HG03159 (cell line): ENCODE measurements around the gene TDRD1.

ENCODE experiments used
- ATAC-seq: cut with Tn5 transposase; IDR thresholded peaks from one replicate; pipeline ENCODE4 v1.9.1; 2021; ENCODE audit warnings: mild to moderate bottlenecking, moderate library complexity; ENCODE audit not compliant: unreplicated experiment

TDRD1 gene

DNA sequence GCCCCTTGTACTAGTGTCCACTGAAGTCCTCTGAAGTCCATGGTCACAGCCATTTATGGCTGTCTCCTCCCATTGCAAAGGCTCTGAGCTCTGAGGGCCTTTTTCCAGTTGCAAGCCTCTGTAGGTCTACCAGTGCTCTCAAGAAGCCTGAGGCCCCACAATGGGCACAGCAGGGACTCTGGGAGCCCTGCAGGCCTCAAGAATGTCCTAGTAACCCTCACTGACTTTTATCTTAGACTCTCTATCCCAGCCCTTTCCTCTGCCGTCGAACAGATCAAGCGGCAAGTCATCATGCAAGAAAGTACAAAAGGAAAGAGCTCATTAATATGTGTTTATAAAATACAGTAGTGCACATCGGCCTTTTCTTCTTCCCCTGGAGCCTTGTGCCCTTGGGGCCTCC, 83.3 kb downstream of the TDRD1 start:
- ATAC-seq: no peak

DNA sequence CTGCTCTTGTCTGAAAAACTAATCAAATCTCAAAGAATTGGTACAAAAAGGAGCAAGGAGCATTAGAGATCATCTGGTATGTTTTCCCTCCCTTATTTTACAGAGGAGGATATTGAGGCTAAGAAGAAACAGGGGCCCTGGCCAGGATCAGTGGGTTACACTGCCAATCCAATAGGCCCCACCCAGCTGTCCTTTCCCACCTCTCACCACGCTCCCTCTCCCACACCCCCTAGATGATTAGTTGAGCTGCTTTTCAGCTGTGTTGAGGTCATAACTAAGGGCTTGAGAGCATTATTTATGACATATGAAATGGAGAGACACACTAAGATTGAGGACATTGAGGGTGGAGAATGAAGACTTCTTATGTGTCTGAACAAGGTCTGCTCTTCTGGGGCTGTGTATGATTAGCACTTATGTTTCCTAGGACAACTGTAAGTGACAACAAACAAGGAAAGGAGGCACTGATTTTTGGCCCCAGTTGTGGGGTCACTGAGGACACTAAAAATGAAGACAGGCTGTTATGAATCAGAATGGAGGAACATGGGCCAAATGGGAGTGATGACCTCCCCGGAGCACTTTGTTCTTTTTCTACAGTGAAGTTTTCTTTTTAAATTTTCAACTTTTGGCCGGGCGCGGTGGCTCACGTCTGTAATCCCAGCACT, 86.4 kb downstream of the TDRD1 start:
- no peak for ATAC-seq

DNA sequence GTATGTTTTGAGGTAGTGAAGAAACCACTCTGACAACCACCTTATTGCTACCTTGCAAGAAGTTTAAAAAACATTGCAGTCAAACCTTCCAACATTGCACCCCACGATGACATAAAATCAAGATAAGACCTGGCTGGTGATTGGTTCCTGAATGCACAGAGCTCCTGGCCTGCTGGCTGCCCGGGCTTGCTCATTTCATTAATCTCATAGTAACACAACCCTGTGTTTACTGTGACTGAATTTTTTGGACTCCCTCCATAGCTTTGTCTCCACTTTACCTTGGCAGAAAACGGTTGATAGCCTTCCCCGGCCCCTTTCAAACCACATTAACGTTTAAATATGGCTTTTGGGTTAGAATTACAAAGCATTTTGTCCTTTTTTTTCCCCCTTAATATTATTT, 87.4 kb downstream of the TDRD1 start:
- ATAC-seq: no peak

- ATAC-seq: no peak
These were observed 92.1 kb downstream of the TDRD1 start for GRCh38 chr10:114271075-114271778.

GRCh38 chr10:114271779-114272167, 92.6 kb downstream of the TDRD1 start:
- no peak for ATAC-seq

DNA sequence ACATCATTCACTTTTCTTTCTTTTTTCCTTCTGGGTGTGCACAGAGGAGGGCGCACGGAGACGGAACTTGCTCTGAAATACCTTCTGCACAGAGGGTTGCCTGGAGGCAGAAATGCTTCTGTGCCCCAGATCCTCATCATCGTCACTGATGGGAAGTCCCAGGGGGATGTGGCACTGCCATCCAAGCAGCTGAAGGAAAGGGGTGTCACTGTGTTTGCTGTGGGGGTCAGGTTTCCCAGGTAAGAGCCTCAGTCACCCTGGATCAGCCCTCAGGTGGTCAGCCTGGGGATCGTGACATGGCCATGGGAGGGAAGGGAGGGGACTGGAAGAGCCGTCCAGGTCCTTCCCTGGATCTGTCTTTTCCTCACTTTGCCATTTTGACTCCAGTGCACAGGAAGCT, 93.5 kb downstream of the TDRD1 start:
- ATAC-seq: no peak

GRCh38 chr10:114273910-114274309, 94.8 kb downstream of the TDRD1 start:
- ATAC-seq: no peak

DNA sequence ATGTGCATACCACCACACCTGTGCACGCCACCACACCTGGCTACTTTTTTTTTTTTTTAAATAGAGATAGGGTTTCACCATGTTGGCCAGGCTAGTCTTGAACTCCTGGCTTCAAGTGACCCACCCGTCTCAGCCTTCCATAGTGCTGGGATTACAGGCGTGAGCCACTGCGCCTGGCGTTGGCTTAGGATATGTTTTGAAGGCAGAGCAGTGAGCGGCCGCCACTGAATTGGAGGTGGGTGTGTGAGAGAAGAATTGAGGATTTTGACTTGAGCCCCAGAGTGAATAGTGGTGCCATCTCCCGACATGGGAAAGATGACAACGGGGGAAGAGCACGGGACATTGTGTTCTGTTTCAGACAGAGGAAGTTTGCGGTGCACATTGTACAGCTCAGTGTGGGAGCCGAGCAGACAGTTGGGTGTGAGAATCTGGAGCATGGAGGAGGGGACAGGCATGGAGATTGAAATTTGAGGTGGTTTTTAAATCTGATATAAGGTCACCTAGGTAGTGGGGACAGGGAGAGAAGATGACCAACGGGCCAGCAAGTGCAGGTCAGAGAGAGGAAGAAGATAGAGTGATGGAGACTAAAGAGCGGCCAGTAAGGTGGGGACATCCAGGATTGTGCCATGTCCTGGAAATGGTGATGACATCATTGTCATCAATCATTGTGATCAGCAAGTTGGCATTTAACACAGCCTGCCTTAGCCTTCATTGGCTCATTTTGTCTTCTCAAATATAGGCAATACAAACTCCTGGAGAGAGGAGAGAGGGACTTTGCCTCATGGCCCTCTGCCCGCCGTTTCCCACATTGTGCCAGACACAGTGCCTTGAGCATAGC, 95.7 kb downstream of the TDRD1 start:
- ATAC-seq: no peak

DNA sequence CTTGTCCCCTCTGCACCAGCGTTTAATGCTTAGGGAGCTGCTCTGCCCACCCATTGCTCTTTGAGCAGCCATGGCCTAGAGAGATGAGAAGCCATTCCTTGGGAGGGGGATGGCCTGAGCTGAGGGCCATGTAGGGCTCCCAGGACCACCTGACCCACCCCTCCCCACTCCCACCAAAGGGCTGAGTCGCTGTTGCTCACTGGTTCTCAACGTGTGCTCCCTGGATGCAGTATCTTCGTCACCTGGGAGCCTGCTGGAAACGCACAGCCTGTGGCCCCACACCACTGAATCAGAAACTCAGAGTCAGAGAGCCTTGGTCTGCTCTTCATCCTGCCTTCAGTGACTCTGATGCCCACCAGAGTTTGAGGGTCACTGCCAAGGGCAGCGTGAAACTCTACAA, 96.9 kb downstream of the TDRD1 start:
- ATAC-seq: no peak

- ATAC-seq: no peak
These were observed 97.5 kb downstream of the TDRD1 start for GRCh38 chr10:114276671-114277070.

GRCh38 chr10:114278140-114278883, 99.2 kb downstream of the TDRD1 start:
- no peak for ATAC-seq

DNA sequence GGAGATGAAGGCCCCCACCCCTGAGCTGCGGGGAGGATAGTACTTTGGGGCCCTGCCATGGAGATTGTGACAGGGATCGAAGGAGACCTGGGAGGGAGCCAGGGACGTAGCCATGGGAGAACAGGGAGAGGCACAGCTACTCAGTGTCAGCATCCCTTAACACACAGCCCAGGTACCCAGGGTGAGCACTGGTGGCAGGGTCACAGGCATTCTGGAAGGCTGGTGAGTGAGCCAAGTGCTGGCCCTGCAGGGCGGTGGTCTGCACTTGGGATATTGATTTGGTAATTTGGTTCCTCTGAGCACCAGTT, 99.7 kb downstream of the TDRD1 start:
- no peak for ATAC-seq

DNA sequence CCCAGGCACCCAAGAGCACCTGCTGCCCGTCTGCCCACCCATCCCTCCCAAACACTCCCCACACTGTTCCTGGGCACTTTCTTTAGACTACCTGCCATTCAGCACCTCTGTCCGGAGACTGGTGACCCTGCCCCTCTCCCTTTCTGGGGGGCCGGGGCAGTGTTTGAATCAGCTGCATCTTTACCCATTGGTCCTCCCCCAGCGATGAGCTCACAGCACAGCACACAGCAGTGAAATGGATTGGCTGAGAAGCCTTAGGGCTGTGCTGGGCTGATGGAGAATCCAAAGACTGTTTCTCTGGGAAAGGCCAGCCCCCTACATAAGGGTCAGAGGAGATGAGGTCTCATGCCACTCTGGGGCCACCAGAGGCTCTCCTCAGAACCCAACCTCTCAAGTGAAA, 100.1 kb downstream of the TDRD1 start:
- ATAC-seq: no peak

DNA sequence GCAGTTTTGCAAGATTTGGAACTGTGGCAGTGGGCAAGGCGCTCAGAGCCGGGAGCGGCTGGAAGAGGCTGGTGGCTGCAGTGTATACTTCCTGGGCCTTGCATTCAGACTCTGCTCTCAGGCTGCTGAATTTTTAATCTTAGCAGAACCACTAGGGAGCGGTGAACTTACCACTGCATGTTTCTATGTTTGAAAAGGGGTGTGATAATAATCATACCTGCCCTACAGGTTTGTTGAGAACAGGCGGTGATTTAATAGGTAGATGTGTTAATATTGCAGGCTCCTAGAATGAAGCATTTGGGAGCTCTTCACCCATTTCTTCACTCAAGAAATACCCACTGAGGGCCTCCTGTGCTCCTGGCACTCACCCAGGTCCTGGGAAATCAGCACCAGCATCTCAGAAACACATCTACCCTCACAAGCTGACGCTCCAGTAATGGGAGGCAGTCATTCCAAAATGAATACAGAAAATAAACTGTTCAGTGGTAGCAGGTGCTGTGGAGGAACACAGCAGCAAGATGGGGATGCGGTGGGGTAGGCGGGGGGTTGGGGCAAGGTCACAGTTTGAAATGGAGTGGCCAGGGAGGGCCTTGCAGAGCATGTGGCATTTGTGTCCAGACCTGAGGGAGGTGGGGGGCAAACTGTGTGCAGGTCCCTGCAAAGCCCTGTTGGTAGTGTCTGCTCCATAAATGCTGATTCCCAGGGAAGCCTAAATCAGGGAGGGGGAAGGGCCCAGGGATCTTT, 100.9 kb downstream of the TDRD1 start:
- ATAC-seq: no peak

DNA sequence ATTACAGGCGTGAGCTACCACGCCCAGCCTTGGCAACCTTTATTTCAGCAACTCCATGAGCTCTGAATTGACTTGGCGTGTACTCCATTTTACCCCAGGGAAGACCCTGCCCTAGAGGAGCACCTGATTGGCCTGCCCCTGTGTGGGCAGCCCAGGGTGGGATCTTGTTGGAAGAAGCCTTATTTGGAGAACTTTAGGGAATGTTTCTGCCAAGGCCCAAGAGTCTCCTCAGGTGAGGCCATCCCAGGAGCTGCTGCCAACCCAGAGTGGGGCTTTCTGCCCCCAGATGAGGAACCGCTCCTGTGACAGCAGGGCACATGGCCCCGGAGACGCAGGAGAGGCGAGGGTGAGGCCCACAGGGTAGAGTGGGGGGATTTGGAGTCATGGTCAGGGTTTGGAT, 101.9 kb downstream of the TDRD1 start:
- no peak for ATAC-seq

DNA sequence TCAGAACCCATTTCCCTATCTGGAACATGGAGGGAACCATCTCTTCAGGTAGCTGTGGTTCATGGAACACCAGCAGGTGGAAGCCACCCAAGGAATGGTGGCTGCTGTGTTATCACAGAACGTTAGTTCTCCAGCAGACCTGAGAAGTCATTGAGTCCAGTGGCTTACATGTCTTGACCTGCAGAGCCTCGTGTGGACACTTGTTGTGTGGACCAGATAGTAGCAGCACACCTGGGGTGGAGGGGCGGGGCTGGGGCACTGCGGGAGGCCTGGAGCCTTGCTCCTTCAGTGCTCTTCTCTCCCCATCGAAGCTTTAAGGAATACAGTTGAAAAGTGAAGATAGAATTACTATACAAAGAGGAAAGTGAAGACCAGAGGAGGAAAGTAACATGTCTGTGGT, 102.3 kb downstream of the TDRD1 start:
- ATAC-seq: no peak
